Ishikawa (cell line): Measurements from ENCODE around the gene EHF.

Experiments
- CEBPB ChIP-seq: IDR thresholded peaks from 2 replicates; pipeline ENCODE4 v1.6.1; 2012
- CREB1 ChIP-seq: IDR thresholded peaks from 2 replicates; pipeline ENCODE4 v1.6.1; 2012; ENCODE audit warnings: low read depth
- EGR1 ChIP-seq: IDR thresholded peaks from 2 replicates; pipeline ENCODE4 v1.6.1; 2012
- EP300 ChIP-seq: IDR thresholded peaks from 2 replicates; pipeline ENCODE4 v1.6.1; 2012; ENCODE audit warnings: borderline replicate concordance
- FOXM1 ChIP-seq: IDR thresholded peaks from 2 replicates; pipeline ENCODE4 v1.6.1; 2012; ENCODE audit warnings: low read depth, borderline replicate concordance
- MAX ChIP-seq: IDR thresholded peaks from 2 replicates; pipeline ENCODE4 v1.6.1; 2012
- NFIC ChIP-seq: IDR thresholded peaks from 2 replicates; pipeline ENCODE4 v1.6.1; 2012
- RAD21 ChIP-seq: IDR thresholded peaks from 2 replicates; pipeline ENCODE4 v1.6.1; 2012; ENCODE audit warnings: low read depth
- REST ChIP-seq: IDR thresholded peaks from 2 replicates; pipeline ENCODE4 v1.6.1; 2012; ENCODE audit warnings: low read depth, mild to moderate bottlenecking
- TAF1 ChIP-seq: IDR thresholded peaks from 2 replicates; pipeline ENCODE4 v1.6.1; 2012; ENCODE audit warnings: low read depth, mild to moderate bottlenecking
- TCF12 ChIP-seq: IDR thresholded peaks from 2 replicates; pipeline ENCODE4 v1.6.1; 2012; ENCODE audit warnings: low read depth
- TEAD4 ChIP-seq: IDR thresholded peaks from 2 replicates; pipeline ENCODE4 v1.6.1; 2012
- USF1 ChIP-seq: IDR thresholded peaks from 2 replicates; pipeline ENCODE4 v1.6.1; 2012
- YY1 ChIP-seq: IDR thresholded peaks from 2 replicates; pipeline ENCODE4 v1.6.1; 2012; ENCODE audit warnings: low read depth
- ZBTB7A ChIP-seq: IDR thresholded peaks from 2 replicates; pipeline ENCODE4 v1.6.1; 2012; ENCODE audit warnings: low read depth

Gene EHF

GRCh38 chr11:34620202-34620601 is 691 bp upstream of the EHF start:
- no peak for TF ChIP-seq ZBTB7A
- no peak for TF ChIP-seq MAX
- no peak for TF ChIP-seq EGR1
- no peak for TF ChIP-seq RAD21

GRCh38 chr11:34621876-34622275 is 983 bp downstream of the EHF start:
- no peak for TF ChIP-seq CREB1
- no peak for TF ChIP-seq RAD21
- TF ChIP-seq TEAD4: no peak
- TF ChIP-seq EGR1: no peak
- TF ChIP-seq REST: no peak
- TF ChIP-seq NFIC: no peak
- no peak for TF ChIP-seq FOXM1
- no peak for TF ChIP-seq USF1
- no peak for TF ChIP-seq MAX
- no peak for TF ChIP-seq EP300
- no peak for TF ChIP-seq TAF1
- TF ChIP-seq YY1: no peak
- no peak for TF ChIP-seq ZBTB7A
- TF ChIP-seq CEBPB: no peak
- TF ChIP-seq TCF12: no peak

- TF ChIP-seq EP300 (no peak), EGR1 (no peak), USF1 (no peak), ZBTB7A (no peak), NFIC (no peak), YY1 (no peak), REST (no peak), TAF1 (no peak), TCF12 (no peak), CEBPB (no peak), TEAD4 (no peak), CREB1 (no peak), FOXM1 (no peak), MAX (no peak), RAD21 (no peak)
These were observed 2.6 kb downstream of the EHF start for GRCh38 chr11:34623463-34623862.

GRCh38 chr11:34624069-34624468 is 3.2 kb downstream of the EHF start:
- TF ChIP-seq REST (no peak), FOXM1 (no peak), RAD21 (no peak), EP300 (no peak), TCF12 (no peak), NFIC (no peak), CEBPB (no peak), EGR1 (no peak), YY1 (no peak), MAX (no peak), TEAD4 (no peak), USF1 (no peak), ZBTB7A (no peak), CREB1 (no peak), TAF1 (no peak)
